Nephron progenitor cell (in vitro differentiated cells): ENCODE results near the gene TSEN34.
A peak's percentile ranks its signal among the peaks of the same experiment; 100 is the strongest.
"Not testable (repeated sequence)": the region's sequence is repeated elsewhere in the genome, so short reads cannot be mapped to it uniquely, and the experiment has no call there.

Source experiments
- DNase-seq: peaks from one replicate; pipeline ENCODE4 v3.0.0; 2021
- H3K27ac Mint-ChIP-seq: 2 replicates; pipeline ENCODE4 v1.8.0; 2021; ENCODE audit warnings: mild to moderate bottlenecking, moderate library complexity, mixed read lengths
- H3K27me3 Mint-ChIP-seq: 2 replicates; pipeline ENCODE4 v1.8.0; 2021; ENCODE audit warnings: mild to moderate bottlenecking, low read depth, mixed read lengths; ENCODE audit not compliant: poor library complexity
- H3K36me3 Mint-ChIP-seq: 2 replicates; pipeline ENCODE4 v1.8.0; 2021; ENCODE audit warnings: low read depth, mixed read lengths
- H3K4me1 Mint-ChIP-seq: 2 replicates; pipeline ENCODE4 v1.8.0; 2021; ENCODE audit warnings: mixed read lengths
- H3K4me3 Mint-ChIP-seq: 2 replicates; pipeline ENCODE4 v1.8.0; 2021; ENCODE audit warnings: mild to moderate bottlenecking, moderate library complexity, mixed read lengths
- H3K9me3 Mint-ChIP-seq: 2 replicates; pipeline ENCODE4 v1.8.0; 2021; ENCODE audit warnings: mild to moderate bottlenecking, moderate library complexity, mixed read lengths
- CTCF ChIP-seq: fragments of 200-600 bp; sonication (generic); IDR thresholded peaks from 2 replicates; pipeline ENCODE4 v1.5.0; 2021; ENCODE audit warnings: antibody characterized with exemption

The TSEN34 gene

DNA sequence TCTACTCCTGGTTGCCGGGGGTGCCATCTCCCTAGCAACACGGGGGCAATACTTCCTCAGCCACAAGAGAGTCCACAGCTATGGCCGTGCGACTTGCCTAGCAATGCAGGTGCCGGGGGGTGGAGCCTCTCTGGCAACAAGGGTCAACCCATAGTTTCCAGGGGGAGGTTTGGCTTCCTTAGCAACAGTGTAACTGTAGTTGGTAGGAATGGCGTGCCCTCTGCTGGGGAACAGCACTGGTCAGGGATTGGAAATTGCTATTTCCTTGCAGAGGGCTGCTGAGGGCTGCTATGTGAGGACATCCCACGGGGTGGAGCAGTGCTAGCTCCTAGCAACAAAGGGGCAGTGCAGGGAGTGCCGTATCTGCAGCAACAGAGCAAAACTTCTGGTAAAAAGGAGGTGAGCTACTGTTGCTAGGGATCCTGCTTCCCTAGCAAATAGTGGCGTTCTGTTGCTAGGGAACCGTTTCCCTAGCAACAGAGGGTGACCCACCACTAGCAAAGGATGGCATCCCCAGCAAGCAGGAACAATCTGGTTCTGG is 11.1 kb upstream of the TSEN34 start:
- no peaks in the 10 kb centered on the region for H3K9me3 Mint-ChIP-seq
- peaks cover 17% of the 10 kb centered on the region for H3K4me1 Mint-ChIP-seq
- peak; percentile 79 for DNase-seq
- peaks cover 29% of the 10 kb centered on the region for H3K36me3 Mint-ChIP-seq
- peak overlapping the region; percentile 98 for H3K27ac Mint-ChIP-seq
- no peak overlapping the region for H3K4me3 Mint-ChIP-seq
- peak; percentile 63 for TF ChIP-seq CTCF
- H3K27me3 Mint-ChIP-seq, result no peaks in the 10 kb centered on the region

- no peak overlapping the region for H3K4me3 Mint-ChIP-seq
- no peak overlapping the region for H3K27ac Mint-ChIP-seq
- no peak for TF ChIP-seq CTCF
- H3K27me3 Mint-ChIP-seq, result no peaks in the 10 kb centered on the region
- H3K9me3 Mint-ChIP-seq, result no peaks in the 10 kb centered on the region
- peaks cover 17% of the 10 kb centered on the region for H3K4me1 Mint-ChIP-seq
- H3K36me3 Mint-ChIP-seq, result peaks cover 34% of the 10 kb centered on the region
- no peak for DNase-seq
Measured at GRCh38 chr19:54180691-54181091, 10.4 kb upstream of the TSEN34 start.

- not testable (repeated sequence) for H3K27ac Mint-ChIP-seq, H3K9me3 Mint-ChIP-seq, H3K4me3 Mint-ChIP-seq, H3K27me3 Mint-ChIP-seq, DNase-seq
- H3K4me1 Mint-ChIP-seq, result peaks cover 21% of the 10 kb centered on the region
- H3K36me3 Mint-ChIP-seq, result peaks cover 37% of the 10 kb centered on the region
Measured at GRCh38 chr19:54181894-54182293, 9.2 kb upstream of the TSEN34 start.

GRCh38 chr19:54183431-54183830 is 7.7 kb upstream of the TSEN34 start:
- peaks cover 34% of the 10 kb centered on the region for H3K36me3 Mint-ChIP-seq

GRCh38 chr19:54186351-54186750 is 4.8 kb upstream of the TSEN34 start:
- Mint-ChIP-seq H3K27me3 (peaks cover 2% of the 10 kb centered on the region), H3K36me3 (peaks cover 32% of the 10 kb centered on the region), H3K9me3 (no peaks in the 10 kb centered on the region), H3K4me1 (peaks cover 18% of the 10 kb centered on the region), H3K4me3 (peak overlapping the region; percentile 93), H3K27ac (peak overlapping the region; percentile 25)
- DNase-seq, result no peak
- TF ChIP-seq CTCF, result no peak

More at GRCh38 chr19:54183431-54183830, 7.7 kb upstream of the TSEN34 start:
- no peak for DNase-seq
- no peak overlapping the region for H3K4me3 Mint-ChIP-seq
- peaks cover 30% of the 10 kb centered on the region for H3K4me1 Mint-ChIP-seq
- H3K9me3 Mint-ChIP-seq, result no peaks in the 10 kb centered on the region
- no peaks in the 10 kb centered on the region for H3K27me3 Mint-ChIP-seq
- no peak overlapping the region for H3K27ac Mint-ChIP-seq
- TF ChIP-seq CTCF, result no peak

GRCh38 chr19:54186934-54187381 is 4.2 kb upstream of the TSEN34 start:
- peaks cover 5% of the 10 kb centered on the region for H3K27me3 Mint-ChIP-seq
- no peak overlapping the region for H3K27ac Mint-ChIP-seq
- peak overlapping the region; percentile 93 for H3K4me3 Mint-ChIP-seq
- peaks cover 29% of the 10 kb centered on the region for H3K36me3 Mint-ChIP-seq
- H3K4me1 Mint-ChIP-seq, result peaks cover 24% of the 10 kb centered on the region
- H3K9me3 Mint-ChIP-seq, result no peaks in the 10 kb centered on the region
- DNase-seq, result no peak
- no peak for TF ChIP-seq CTCF
